HG03521 (cell line): ENCODE measurements around the gene ADI1.
"Not testable (repeated sequence)": the region's sequence is repeated elsewhere in the genome, so short reads cannot be mapped to it uniquely, and the experiment has no call there.

Experiments
- ATAC-seq: cut with Tn5 transposase; IDR thresholded peaks from one replicate; pipeline ENCODE4 v1.9.1; 2021; ENCODE audit warnings: mild to moderate bottlenecking, moderate library complexity; ENCODE audit not compliant: unreplicated experiment

Gene ADI1

GRCh38 chr2:3532941-3533340 is 13.6 kb upstream of the ADI1 start:
- ATAC-seq = no peak

DNA sequence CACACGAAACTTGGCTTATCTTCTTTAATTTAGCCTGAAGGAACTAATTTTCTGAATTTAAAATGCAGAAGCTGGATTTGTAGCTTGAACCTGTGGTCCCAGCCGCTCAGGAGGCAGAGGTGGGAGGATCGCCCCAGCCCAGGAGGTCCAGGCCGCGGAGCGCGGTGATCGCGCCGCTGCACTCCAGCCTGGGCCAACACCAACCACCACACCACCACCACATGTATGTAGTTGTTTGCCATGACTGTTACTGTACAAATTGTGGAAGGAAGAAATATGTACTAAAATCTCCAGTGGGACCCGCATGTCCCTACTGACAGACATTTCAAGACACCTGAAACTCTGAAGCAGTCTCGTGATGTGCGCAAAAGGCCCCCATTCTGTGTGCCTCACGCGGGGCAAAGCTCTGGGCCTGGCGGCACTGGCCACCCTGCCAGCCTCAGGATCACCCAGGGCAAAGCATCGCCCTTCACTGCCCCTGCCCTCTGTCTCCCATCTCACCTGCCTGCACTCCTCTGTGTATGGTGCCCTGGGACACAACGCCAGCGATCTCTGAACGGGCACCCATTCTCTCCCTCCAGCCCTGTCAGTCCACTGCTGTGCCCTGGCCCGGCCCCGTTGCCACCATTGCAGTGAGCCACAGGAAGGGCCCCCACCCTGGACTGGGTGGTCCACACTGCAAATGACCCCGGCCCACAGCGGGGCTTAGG is 10.1 kb upstream of the ADI1 start:
- ATAC-seq = no peak

GRCh38 chr2:3527886-3528785 is 8.8 kb upstream of the ADI1 start:
- ATAC-seq = peak; percentile 44

GRCh38 chr2:3526871-3527270 is 7.5 kb upstream of the ADI1 start:
- no peak for ATAC-seq

DNA sequence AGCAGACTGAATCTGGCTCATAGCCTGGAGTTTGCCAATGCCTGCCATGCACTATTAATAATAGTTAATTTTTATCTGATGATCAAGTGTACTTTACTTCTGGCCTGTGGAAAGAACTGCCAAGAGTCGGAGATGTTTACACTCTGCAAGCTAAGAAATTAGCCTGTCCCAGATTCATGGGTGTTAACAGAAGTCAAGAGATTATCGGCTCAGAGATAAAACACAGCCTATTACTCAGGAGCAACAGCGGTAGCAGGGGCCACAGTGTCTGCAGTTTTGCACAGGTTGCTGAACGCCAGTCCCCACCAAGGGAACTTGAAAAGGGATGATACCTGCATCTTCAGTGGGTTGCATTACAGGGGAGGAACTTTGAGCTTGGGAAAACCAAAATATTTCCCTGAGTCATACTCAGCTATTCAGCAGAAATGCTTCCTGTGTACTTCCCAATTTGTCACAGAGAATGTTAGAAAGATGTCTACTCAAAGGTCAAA is 4.3 kb upstream of the ADI1 start:
- no peak for ATAC-seq

GRCh38 chr2:3522961-3523421 is 3.7 kb upstream of the ADI1 start:
- no peak for ATAC-seq

GRCh38 chr2:3520591-3520990 is 1.3 kb upstream of the ADI1 start:
- no peak for ATAC-seq

GRCh38 chr2:3518496-3519254 is 656 bp downstream of the ADI1 start:
- ATAC-seq = peak; percentile 76

GRCh38 chr2:3517948-3518495 is 1.3 kb downstream of the ADI1 start:
- no peak for ATAC-seq

GRCh38 chr2:3516831-3517230 is 2.5 kb downstream of the ADI1 start:
- no peak for ATAC-seq

GRCh38 chr2:3515438-3515837 is 3.9 kb downstream of the ADI1 start:
- ATAC-seq = not testable (repeated sequence)

DNA sequence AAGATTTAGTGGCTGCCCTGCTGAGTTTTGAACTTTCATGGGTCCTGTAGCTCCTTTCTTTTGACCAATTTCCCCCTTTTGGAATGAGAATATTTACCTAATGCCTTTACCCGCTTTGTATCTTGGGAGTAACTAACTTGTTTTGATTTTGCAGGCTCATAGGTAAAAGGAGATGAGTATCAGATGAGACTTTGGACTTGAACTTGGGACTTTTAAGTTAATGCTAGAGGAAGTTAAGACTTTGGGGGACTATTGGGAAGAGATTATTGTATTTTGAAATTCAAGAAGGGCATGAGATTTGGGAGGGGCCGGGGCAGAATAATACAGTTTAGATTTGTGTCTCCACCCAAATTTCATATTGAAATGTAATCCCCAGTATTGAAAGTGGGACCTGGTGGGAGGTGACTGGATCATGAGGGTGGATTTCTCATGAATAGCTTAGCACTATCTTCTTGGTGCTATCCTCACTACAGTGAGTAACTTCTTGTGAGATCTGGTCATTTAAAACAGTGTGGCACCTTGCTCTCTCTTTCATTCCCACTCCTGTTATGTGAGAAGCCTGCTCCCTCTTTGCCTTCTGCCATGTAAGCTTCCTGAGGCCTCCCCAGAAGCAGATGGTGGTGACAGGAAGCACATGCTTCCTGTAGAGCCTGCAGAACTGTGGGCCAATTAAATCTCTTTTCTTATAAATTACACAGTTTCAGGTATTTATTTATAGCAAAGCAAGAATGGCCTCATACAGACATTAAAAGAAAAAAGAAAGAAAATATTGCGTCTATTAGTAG is 6.1 kb downstream of the ADI1 start:
- ATAC-seq = no peak

GRCh38 chr2:3512086-3512485 is 7.2 kb downstream of the ADI1 start:
- no peak for ATAC-seq

DNA sequence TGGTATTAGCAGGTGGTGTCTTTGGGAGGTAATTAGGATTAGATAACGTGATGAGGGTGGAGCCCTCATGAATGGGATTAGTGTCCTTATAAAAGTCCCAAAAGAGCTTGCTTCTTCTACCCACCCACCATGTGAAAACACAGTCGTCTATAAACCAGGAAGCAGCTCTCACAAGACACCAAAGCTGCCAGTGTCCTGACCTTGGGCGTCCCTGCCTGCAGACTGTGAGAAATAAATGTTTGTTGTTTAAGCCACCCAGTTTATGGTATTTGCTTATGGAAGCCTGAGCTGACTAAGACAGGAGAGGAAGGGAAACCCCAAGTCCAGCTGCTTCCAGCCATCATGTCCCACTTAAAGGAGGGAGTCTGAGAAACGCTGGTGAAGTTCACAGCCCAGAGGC is 13.6 kb downstream of the ADI1 start:
- no peak for ATAC-seq

- ATAC-seq = no peak
Measured at GRCh38 chr2:3504741-3505140, 14.6 kb downstream of the ADI1 start.

GRCh38 chr2:3503483-3503882 is 15.8 kb downstream of the ADI1 start:
- no peak for ATAC-seq

GRCh38 chr2:3503046-3503445 is 16.3 kb downstream of the ADI1 start:
- no peak for ATAC-seq

GRCh38 chr2:3500326-3500899 is 18.9 kb downstream of the ADI1 start:
- no peak for ATAC-seq

GRCh38 chr2:3498783-3499394 is 20.4 kb downstream of the ADI1 start:
- ATAC-seq = no peak
